HepG2 (cell line): ENCODE data around the gene TRIM28.

Experiments
- CTCF ChIP-seq: sonication (generic); formaldehyde crosslinking; IDR thresholded peaks from 2 replicates; pipeline ENCODE4 v1.5.0; 2020; ENCODE audit warnings: mild to moderate bottlenecking, missing genetic modification reagents, moderate library complexity
- ZNF441 ChIP-seq: sonication (generic); formaldehyde crosslinking; IDR thresholded peaks from 2 replicates; pipeline ENCODE4 v1.7.0; 2021; ENCODE audit warnings: missing genetic modification reagents, borderline replicate concordance
- TF ChIP-seq, protein P1 (sequence below): IDR thresholded peaks from 2 replicates; pipeline ENCODE4 v1.6.1; 2016; ENCODE audit warnings: low read depth, control low read depth
- TF ChIP-seq, protein P2 (sequence below), 2 experiments: sonication (generic) in 1 of 2; formaldehyde crosslinking in 1 of 2; IDR thresholded peaks; 2 replicates each; pipeline versions ENCODE4 v1.5.1 to v1.6.1; 2011 to 2020; ENCODE audit warnings: borderline replicate concordance in 1 of 2, low read depth in 1 of 2, low read length in 1 of 2, mild to moderate bottlenecking in 1 of 2, missing genetic modification reagents in 1 of 2, moderate library complexity in 1 of 2

DNA sequence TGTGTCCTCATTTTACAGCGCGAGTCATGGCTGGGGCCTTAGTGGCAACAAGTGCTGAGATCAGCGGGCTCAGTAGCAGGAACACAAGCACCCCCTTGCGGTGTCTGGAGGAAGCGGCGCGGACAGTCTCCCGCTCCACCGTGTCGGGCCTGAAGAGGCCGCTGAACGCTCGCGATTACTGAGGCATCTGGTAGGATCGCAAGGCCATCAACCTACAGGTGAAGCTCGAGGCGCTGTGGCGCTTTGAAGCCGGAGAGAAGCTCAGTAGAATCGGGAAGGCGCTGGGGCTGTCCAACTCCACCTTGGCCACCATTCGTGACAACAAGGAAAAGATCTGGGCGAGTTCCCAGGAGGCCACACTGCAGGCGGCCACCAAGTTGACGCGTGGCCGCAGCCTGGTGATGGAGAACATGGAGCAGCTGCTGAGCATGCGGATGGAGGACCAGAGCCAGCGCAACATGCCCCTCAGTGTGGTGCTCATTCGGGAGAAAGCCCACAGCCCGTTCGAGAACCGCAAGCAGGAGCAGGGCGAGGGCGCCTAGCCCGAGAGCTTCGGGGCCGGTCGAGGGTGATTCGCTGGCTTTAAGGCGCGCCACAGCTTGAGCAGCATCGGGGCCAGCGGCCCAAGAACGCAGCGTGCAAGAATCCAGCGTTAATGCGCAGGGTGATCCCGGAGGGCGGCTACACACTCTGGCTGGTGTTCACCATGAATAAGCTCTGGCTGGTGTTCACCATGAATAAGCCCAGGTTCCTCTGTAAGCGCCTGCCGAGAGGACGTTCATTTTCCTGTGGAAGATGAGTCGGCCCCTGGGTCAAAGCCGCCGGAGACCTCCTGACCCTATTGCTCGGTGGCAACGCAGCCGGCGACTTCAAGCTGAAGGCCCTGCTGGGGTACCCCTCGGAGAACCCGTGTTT lies 37.6 kb downstream of the TRIM28 start:
- TF ChIP-seq, protein P1, sequence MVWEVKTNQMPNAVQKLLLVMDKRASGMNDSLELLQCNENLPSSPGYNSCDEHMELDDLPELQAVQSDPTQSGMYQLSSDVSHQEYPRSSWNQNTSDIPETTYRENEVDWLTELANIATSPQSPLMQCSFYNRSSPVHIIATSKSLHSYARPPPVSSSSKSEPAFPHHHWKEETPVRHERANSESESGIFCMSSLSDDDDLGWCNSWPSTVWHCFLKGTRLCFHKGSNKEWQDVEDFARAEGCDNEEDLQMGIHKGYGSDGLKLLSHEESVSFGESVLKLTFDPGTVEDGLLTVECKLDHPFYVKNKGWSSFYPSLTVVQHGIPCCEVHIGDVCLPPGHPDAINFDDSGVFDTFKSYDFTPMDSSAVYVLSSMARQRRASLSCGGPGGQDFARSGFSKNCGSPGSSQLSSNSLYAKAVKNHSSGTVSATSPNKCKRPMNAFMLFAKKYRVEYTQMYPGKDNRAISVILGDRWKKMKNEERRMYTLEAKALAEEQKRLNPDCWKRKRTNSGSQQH (CRISPR knock-in tag): no peak
- TF ChIP-seq CTCF (CRISPR knock-in tag) (peak; percentile 67), ZNF441 (CRISPR knock-in tag) (no peak)
- TF ChIP-seq, protein P2, sequence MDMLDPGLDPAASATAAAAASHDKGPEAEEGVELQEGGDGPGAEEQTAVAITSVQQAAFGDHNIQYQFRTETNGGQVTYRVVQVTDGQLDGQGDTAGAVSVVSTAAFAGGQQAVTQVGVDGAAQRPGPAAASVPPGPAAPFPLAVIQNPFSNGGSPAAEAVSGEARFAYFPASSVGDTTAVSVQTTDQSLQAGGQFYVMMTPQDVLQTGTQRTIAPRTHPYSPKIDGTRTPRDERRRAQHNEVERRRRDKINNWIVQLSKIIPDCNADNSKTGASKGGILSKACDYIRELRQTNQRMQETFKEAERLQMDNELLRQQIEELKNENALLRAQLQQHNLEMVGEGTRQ (IDR thresholded peaks at IDR 0.05; ENCODE audit: low read depth, low read length): no peak
- TF ChIP-seq, protein P2 (CRISPR knock-in tag; IDR thresholded peaks at IDR 0.05; ENCODE audit: borderline replicate concordance): no peak
